22Rv1 (cell line): ENCODE data around the gene ZYG11B.

Source experiments
- CTCF ChIP-seq: fragments of 450-650 bp; IDR thresholded peaks from 2 replicates; pipeline ENCODE4 v1.5.1; 2017; ENCODE audit warnings: mild to moderate bottlenecking
- ZFX ChIP-seq: fragments of 450-650 bp; IDR thresholded peaks from 2 replicates; pipeline ENCODE4 v1.6.1; 2017; ENCODE audit warnings: antibody characterized with exemption, borderline replicate concordance

- no peak for TF ChIP-seq CTCF
- no peak for TF ChIP-seq ZFX
Observed at GRCh38 chr1:52679048-52679447, 47.2 kb upstream of the ZYG11B start.
